ENCODE measurements around the gene STX7.

STX7 gene

DNA sequence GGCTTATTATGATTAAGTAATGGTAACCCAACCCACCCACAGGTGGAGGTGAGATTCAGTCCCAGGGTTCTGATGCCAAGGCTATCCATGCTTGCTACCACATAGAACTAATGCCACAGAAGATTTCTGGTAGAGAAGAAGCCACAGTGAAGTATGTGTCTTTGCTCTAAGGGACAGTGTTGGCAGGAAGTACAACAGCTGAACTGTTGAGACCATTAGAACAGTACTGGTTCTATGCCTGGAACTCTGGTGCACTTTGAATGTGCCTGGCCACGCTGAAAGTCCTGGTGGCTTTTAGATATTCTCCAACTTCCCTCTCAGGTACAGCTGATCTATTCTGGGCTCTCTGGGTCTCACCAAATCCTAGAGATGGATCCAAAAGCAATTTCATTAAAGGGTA, 7.8 kb downstream of the STX7 start:
- no peak for DNase-seq
- peaks cover 0 to 73% (median 24%) of the 10 kb centered on the region in 4 donors for H3K4me1 ChIP-seq

DNA sequence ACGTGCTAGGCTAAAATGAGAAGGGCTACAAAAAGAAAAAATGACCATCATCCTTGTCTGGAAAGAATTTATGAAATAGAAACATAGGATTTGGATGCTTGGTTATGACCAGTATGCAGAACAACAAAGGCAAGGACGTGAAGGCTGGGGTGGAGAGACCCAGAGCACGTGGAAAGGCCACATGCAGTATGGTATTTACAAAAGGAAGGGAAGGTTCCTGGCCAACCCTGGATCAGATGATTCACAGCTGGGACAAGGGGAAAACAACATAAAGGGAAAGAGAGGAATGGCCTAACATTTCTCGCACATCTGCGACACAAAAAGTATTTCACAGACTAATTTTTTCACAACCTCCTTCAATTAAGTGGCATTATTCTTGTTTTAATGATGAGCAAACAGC, 8.2 kb downstream of the STX7 start:
- Histone ChIP-seq H3K27me3 (no peaks in the 10 kb centered on the region), H3K27ac (no peak overlapping the region), H3K36me3 (peaks cover 24 to 33% (median 27%) of the 10 kb centered on the region in 3 donors), H3K9me3 (no peaks in the 10 kb centered on the region), H3K4me3 (no peak overlapping the region), H3K4me1 (peaks cover 0 to 73% (median 22%) of the 10 kb centered on the region in 4 donors)
- TF ChIP-seq, protein P1, sequence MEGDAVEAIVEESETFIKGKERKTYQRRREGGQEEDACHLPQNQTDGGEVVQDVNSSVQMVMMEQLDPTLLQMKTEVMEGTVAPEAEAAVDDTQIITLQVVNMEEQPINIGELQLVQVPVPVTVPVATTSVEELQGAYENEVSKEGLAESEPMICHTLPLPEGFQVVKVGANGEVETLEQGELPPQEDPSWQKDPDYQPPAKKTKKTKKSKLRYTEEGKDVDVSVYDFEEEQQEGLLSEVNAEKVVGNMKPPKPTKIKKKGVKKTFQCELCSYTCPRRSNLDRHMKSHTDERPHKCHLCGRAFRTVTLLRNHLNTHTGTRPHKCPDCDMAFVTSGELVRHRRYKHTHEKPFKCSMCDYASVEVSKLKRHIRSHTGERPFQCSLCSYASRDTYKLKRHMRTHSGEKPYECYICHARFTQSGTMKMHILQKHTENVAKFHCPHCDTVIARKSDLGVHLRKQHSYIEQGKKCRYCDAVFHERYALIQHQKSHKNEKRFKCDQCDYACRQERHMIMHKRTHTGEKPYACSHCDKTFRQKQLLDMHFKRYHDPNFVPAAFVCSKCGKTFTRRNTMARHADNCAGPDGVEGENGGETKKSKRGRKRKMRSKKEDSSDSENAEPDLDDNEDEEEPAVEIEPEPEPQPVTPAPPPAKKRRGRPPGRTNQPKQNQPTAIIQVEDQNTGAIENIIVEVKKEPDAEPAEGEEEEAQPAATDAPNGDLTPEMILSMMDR (IDR thresholded peaks at IDR 0.05) = no peak
- intact Hi-C loops (cut with DNase I; ENCODE audit: low total_unique reads) = no loop called here
- DNase-seq = no peak

More for the DNA sequence above, 7.8 kb downstream of the STX7 start:
- Histone ChIP-seq H3K4me3 (no peak overlapping the region), H3K27ac (no peak overlapping the region), H3K9me3 (no peaks in the 10 kb centered on the region), H3K27me3 (no peaks in the 10 kb centered on the region), H3K36me3 (peaks cover 24 to 29% (median 27%) of the 10 kb centered on the region in 3 donors)
- TF ChIP-seq, protein P1 (IDR thresholded peaks at IDR 0.05) = no peak
- intact Hi-C loops (cut with DNase I; ENCODE audit: low total_unique reads) = no loop called here

DNA sequence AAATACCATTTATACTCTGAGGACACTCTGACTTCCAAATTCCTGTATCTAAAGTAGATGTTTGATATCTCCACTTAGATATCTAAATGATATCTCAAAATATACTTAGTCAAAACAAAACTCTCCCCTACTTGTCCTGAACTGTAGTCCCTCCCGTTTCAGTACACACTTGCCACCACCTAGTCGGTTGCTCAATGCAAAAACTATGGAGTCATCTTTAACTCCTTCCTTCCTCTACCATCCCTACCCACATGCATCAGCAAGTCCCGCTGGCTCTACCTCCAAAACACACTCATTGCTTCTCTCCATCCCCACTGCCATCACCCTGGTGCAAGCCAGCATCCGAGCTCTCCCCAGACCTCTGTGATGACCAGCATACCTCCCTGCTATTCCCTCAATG, 13.2 kb downstream of the STX7 start:
- no peaks in the 10 kb centered on the region for H3K27me3 ChIP-seq
- H3K27ac ChIP-seq = no peak overlapping the region
- TF ChIP-seq, protein P1 (IDR thresholded peaks at IDR 0.05) = no peak
- peaks cover 0 to 51% (median 16%) of the 10 kb centered on the region in 4 donors for H3K4me1 ChIP-seq
- H3K4me3 ChIP-seq = no peak overlapping the region
- no peaks in the 10 kb centered on the region for H3K9me3 ChIP-seq
- no peak for DNase-seq
- peaks cover 27 to 40% (median 29%) of the 10 kb centered on the region in 3 donors for H3K36me3 ChIP-seq
- intact Hi-C loops (cut with DNase I; ENCODE audit: low total_unique reads) = no loop called here

DNA sequence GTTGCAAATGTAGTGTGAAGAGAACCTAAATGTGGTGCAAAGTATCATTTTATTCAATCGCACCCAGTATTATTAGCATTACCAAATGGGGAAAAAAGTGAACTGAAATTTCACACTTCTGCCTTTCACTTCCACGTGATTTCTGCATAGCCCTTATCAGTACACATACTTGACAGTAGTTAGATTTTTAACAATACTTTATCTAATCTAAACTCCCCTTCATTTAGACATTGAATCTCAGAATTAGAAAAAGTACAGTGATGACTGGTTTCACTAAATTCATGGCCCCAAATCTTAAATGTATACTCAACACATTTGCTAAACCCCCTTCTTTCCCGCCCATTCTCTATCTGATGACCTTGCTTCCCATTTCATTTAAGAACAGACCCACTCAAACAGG, 14.3 kb downstream of the STX7 start:
- Histone ChIP-seq H3K9me3 (no peaks in the 10 kb centered on the region), H3K36me3 (peaks cover 27 to 40% (median 29%) of the 10 kb centered on the region in 3 donors), H3K4me1 (peaks cover 0 to 39% (median 6%) of the 10 kb centered on the region in 4 donors), H3K4me3 (no peak overlapping the region), H3K27me3 (no peaks in the 10 kb centered on the region), H3K27ac (no peak overlapping the region)
- DNase-seq = no peak
- intact Hi-C loops (cut with DNase I; ENCODE audit: low total_unique reads) = no loop called here
- TF ChIP-seq, protein P1 (IDR thresholded peaks at IDR 0.05) = no peak

DNA sequence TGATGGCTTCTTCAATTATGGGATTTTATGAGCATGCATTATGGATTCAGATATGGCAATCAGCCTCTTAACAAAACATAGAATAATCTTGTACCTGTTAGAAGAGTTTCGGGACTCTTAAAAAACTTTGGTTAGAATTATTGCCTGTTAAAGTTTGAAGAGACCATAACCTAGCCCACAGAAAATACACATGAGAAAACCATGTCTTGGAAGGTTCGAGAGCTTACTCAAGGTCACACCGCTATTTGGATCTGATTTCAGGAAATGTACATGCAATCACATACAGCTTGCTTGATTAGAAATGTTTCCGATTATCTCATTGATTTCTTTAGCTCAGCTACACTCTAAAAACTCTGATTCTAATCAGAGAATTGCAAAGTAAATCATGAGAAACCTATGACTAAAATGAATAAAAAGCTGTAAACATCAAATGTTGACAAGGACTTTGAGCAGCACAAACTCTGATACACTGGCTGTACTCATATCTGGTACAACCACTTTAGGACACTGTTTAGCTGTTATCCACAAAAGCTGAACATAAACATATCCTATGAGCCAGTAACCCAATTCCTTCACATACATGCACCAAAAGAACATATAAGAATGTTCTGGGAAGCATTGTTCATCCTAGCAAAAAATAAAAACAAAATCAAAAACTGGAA, 16.3 kb downstream of the STX7 start:
- peaks cover 0 to 50% (median 10%) of the 10 kb centered on the region in 4 donors for H3K4me1 ChIP-seq
- no peak overlapping the region for H3K27ac ChIP-seq

More for the DNA sequence above, 16.3 kb downstream of the STX7 start:
- intact Hi-C loops (cut with DNase I; ENCODE audit: low total_unique reads) = no loop called here
- Histone ChIP-seq H3K9me3 (no peaks in the 10 kb centered on the region), H3K36me3 (peaks cover 12 to 24% (median 15%) of the 10 kb centered on the region in 3 donors), H3K27me3 (no peaks in the 10 kb centered on the region), H3K4me3 (no peak overlapping the region)
- DNase-seq = no peak
- TF ChIP-seq, protein P1 (IDR thresholded peaks at IDR 0.05) = no peak
